ENCODE results near the gene WDR19. TPM values are rescaled to one million over a fixed set of nuclear protein-coding genes. Genes with fewer than 3 reads are reported as not detected.

WDR19 gene
- total and polyA plus RNA-seq, 2 donors (not counting 3 experiments of a cell fraction or from before 2014, with no cell fraction given) = 27.1 to 28.2 TPM

DNA sequence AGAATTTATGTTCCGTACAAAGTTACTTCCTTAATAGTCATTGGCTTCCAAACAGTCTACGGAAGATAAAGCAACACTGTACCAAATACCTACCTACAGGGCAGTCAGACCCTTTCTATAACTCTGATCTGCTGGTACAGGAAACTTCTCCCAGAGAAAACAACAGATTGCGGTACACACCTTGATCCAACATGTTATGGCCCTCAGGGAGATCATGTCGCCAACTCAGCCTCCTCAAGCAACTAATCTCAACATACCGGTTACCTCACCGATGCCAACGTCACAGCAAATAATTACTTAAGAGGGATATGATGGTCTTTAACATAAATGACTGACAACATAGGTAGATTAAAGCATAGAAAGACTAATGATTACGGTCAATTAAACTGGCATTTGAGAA is 113.5 kb downstream of the WDR19 start:
- Histone ChIP-seq H3K79me2 (ENCODE audit: control insufficient read depth, insufficient read depth, low read length) (no peaks in the 10 kb centered on the region), H3K9me3 (replicated peaks; ENCODE audit: control insufficient read depth, insufficient read depth, low read length) (no peaks in the 10 kb centered on the region), H3K27me3 (ENCODE audit: control insufficient read depth in 2 of 2, insufficient read depth in 2 of 2, low read length in 2 of 2) (no peaks in the 10 kb centered on the region), H3K9ac (replicated peaks; ENCODE audit: extremely low read depth, insufficient read depth, low read length) (no peak overlapping the region), H2AFZ (ENCODE audit: low read depth, low read length) (no peak overlapping the region), H3K27ac (ENCODE audit: insufficient read depth, low read depth, low read length) (no peak overlapping the region), H3K9me1 (replicated peaks; ENCODE audit: control insufficient read depth, extremely low read depth, insufficient read depth, low read length) (no peaks in the 10 kb centered on the region), H3K4me2 (ENCODE audit: insufficient read depth, low read length) (no peak overlapping the region), H3K4me1 (ENCODE audit: control insufficient read depth, extremely low read depth, insufficient read depth, low read length) (no peaks in the 10 kb centered on the region), H4K20me1 (replicated peaks; ENCODE audit: control insufficient read depth, extremely low read depth, insufficient read depth, low read length) (no peaks in the 10 kb centered on the region), H3K4me3 (replicated peaks in 1 of 3; ENCODE audit: insufficient read depth in 1 of 3, low read depth in 1 of 3, low read length in 3 of 3) (no peak overlapping the region), H3K36me3 (ENCODE audit: control insufficient read depth in 2 of 2, extremely low read depth in 1 of 2, insufficient read depth in 2 of 2, low read length in 2 of 2) (peaks cover 9 to 11% of the 10 kb centered on the region in 2 experiments)
- CTCF ChIA-PET = no interaction called here
- no TSS peak for BruUV-seq (replicated peaks)
- dilution Hi-C loops (cut with MboI; ENCODE audit: extremely low pct_ligation_motif_present, low sequenced_read_pairs) (no loop called here), intact Hi-C loops (cut with micrococcal nuclease) (no loop called here)
- POLR2A ChIA-PET = no interaction called here
- TF ChIP-seq POLR2AphosphoS5 (IDR thresholded peaks at IDR 0.05; ENCODE audit: insufficient read depth, low read depth, low read length) (no peak), GATA2 (IDR thresholded peaks at IDR 0.05; ENCODE audit: insufficient read depth, insufficient read length, low read depth, low read length) (no peak), FOS (IDR thresholded peaks at IDR 0.05; ENCODE audit: borderline replicate concordance, insufficient read depth, low read length) (no peak)
- no peak for FAIRE-seq
- no peak for DNase-seq (ENCODE audit: low read depth, low spot score)

DNA sequence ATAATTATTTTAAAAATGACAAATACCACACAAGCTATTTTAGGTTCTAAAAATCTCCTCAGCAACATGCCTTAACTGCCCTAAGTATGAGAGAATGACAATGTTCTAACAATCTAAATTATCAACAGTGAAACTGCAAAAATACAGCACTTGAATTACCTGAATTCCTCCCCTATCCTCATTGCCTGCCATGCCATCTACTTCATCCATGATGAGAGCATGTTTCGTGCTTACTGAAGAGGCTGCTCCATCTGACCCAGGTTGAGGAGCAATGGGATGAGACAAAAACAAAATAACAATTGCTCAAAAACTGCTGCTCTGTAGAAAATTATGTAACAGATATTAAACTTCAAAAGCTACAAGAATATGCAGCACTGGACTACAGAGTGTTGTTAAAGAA is 120.6 kb downstream of the WDR19 start:
- BruUV-seq (replicated peaks) = no TSS peak
- Histone ChIP-seq H2AFZ (ENCODE audit: low read depth, low read length) (no peak overlapping the region), H3K4me3 (replicated peaks in 1 of 3; ENCODE audit: insufficient read depth in 1 of 3, low read depth in 1 of 3, low read length in 3 of 3) (no peak overlapping the region), H3K4me2 (ENCODE audit: insufficient read depth, low read length) (no peak overlapping the region), H3K27me3 (ENCODE audit: control insufficient read depth in 2 of 2, insufficient read depth in 2 of 2, low read length in 2 of 2) (no peaks in the 10 kb centered on the region), H3K79me2 (ENCODE audit: control insufficient read depth, insufficient read depth, low read length) (no peaks in the 10 kb centered on the region), H3K9me1 (replicated peaks; ENCODE audit: control insufficient read depth, extremely low read depth, insufficient read depth, low read length) (no peaks in the 10 kb centered on the region), H3K36me3 (ENCODE audit: control insufficient read depth in 2 of 2, extremely low read depth in 1 of 2, insufficient read depth in 2 of 2, low read length in 2 of 2) (peaks cover 9 to 10% of the 10 kb centered on the region in 2 experiments), H3K9ac (replicated peaks; ENCODE audit: extremely low read depth, insufficient read depth, low read length) (no peak overlapping the region), H3K4me1 (ENCODE audit: control insufficient read depth, extremely low read depth, insufficient read depth, low read length) (peaks cover 4% of the 10 kb centered on the region), H3K9me3 (replicated peaks; ENCODE audit: control insufficient read depth, insufficient read depth, low read length) (no peaks in the 10 kb centered on the region), H4K20me1 (replicated peaks; ENCODE audit: control insufficient read depth, extremely low read depth, insufficient read depth, low read length) (no peaks in the 10 kb centered on the region), H3K27ac (ENCODE audit: insufficient read depth, low read depth, low read length) (no peak overlapping the region)
- FAIRE-seq = no peak
- no peak for DNase-seq (ENCODE audit: low read depth, low spot score)
- dilution Hi-C loops (cut with MboI; ENCODE audit: extremely low pct_ligation_motif_present, low sequenced_read_pairs) (no loop called here), intact Hi-C loops (cut with micrococcal nuclease) (loop anchor here (5.0 kb wide), 1 partner anchor 46 kb away; no protein-coding TSS in a partner anchor)
- POLR2A ChIA-PET = no interaction called here
- TF ChIP-seq, protein P1, sequence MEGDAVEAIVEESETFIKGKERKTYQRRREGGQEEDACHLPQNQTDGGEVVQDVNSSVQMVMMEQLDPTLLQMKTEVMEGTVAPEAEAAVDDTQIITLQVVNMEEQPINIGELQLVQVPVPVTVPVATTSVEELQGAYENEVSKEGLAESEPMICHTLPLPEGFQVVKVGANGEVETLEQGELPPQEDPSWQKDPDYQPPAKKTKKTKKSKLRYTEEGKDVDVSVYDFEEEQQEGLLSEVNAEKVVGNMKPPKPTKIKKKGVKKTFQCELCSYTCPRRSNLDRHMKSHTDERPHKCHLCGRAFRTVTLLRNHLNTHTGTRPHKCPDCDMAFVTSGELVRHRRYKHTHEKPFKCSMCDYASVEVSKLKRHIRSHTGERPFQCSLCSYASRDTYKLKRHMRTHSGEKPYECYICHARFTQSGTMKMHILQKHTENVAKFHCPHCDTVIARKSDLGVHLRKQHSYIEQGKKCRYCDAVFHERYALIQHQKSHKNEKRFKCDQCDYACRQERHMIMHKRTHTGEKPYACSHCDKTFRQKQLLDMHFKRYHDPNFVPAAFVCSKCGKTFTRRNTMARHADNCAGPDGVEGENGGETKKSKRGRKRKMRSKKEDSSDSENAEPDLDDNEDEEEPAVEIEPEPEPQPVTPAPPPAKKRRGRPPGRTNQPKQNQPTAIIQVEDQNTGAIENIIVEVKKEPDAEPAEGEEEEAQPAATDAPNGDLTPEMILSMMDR (IDR thresholded peaks at IDR 0.05; ENCODE audit: extremely low read depth in 1 of 2, insufficient read depth in 1 of 2, low read depth in 1 of 2, low read length in 2 of 2) = no peak
- no peak for TF ChIP-seq POLR2A (IDR thresholded peaks at IDR 0.05; ENCODE audit: low read depth, low read length)
- TF ChIP-seq JUN (IDR thresholded peaks at IDR 0.05; ENCODE audit: borderline replicate concordance, insufficient read depth, insufficient read length, low read depth) = no peak
- no peak for TF ChIP-seq MAX (IDR thresholded peaks at IDR 0.05; ENCODE audit: insufficient read depth, insufficient read length)
- TF ChIP-seq POLR2AphosphoS5 (IDR thresholded peaks at IDR 0.05; ENCODE audit: insufficient read depth, low read depth, low read length) = no peak
- TF ChIP-seq MYC (IDR thresholded peaks at IDR 0.05; ENCODE audit: low read depth, low read length) = no peak
- CTCF ChIA-PET = interaction anchor here (2.5 kb wide), 1 partner anchor 47 kb away, joined by 8 read pairs; no protein-coding TSS in a partner anchor

Measured in endothelial cell of umbilical vein (primary cell).